Activated CD8-positive, alpha-beta memory T cell treated with anti-CD3 and anti-CD28 coated beads, Interleukin-2, amount 50 U/mL, for 24 hours (primary cell): Measurements from ENCODE around the gene PHF12.

Experiments
- DNase-seq: peaks from one replicate; pipeline ENCODE4 v3.0.0-alpha.2; 2020; ENCODE audit errors: extremely low read depth

The PHF12 gene

DNA sequence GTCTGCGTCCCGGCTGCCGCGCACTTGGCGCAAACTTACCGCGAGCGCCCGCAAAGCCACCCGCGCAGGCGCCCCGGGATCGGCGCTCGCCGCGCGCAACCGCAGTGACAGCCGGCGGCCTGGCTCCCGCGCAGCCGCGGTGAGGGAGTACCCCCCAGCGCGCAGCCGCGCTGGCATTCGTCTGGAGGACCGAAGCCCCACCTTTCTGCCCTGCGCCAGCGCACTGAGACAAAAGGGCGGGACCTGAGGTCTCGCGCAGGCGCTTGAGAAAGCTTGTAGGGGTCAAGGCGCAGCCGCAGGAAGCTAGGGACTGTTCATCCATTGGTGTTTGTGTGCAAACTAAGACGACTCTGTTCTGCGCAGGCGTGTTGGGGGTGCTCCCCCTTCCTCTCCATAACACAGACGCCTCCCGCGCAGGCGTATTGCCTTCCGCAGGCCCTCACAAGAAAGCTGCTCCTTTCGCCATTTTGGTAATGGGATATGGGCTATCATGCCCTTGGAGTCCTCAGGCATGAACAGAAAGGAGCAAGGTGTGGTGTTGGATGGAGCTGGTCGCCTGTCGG, at the start of gene PHF12:
Gene PHF12, minus strand, starts transcription at position 91 of the 563 bp plus-strand sequence. CDS start 558 bp downstream, outside the sequence.
- peak; percentile 100 for DNase-seq

GRCh38 chr17:29000973-29001372, 49.7 kb upstream of the PHF12 start:
- no peak for DNase-seq

GRCh38 chr17:28999206-28999605, 47.9 kb upstream of the PHF12 start:
- no peak for DNase-seq

DNA sequence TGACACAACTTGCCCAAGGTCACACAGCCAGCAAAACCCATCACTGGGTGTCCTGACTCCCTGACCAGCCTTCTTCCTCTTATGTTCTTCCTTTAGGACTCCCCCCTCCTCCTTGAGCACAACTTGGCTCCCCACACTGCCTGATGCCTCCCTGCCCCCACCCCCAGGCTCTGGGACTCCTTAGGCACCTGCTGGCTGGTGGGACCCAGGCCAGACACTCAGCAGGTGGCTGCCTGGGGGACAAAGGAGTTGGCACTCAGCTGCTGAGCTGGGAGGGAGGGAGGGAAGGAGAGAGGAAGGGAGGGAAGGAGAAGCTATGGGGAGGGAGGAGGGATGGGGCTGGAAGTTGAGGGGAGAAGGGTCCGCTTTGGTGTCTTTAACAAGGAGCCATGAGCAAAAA, 46.5 kb upstream of the PHF12 start:
- DNase-seq = no peak

DNA sequence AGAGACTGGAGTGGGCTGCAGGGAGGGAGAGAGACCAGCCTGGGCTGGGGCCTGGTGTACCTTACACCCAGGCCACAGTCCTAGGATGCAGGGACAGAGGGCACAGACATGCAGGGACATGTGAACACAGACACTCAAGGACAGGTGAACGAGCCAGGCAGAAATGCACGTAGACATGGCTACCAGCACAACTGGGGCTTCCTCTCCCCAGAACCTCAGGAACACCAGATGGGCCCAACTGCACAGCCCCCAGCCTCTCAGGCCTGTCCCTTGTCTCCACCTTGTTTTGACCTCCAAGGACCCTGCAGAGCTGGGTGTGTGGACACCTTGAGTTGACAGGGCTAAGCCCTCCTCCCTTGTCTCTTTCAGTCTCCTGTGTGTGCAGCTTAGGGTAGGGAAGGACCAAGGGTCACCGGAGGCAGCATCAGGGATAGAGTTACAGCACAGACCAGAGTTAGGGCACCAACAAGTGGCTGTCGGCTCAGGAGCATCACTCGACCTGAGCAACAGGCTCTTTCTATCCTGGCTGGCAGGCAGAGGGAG, 45.3 kb upstream of the PHF12 start:
- no peak for DNase-seq

GRCh38 chr17:28993645-28994426, 42.5 kb upstream of the PHF12 start:
- DNase-seq = no peak

DNA sequence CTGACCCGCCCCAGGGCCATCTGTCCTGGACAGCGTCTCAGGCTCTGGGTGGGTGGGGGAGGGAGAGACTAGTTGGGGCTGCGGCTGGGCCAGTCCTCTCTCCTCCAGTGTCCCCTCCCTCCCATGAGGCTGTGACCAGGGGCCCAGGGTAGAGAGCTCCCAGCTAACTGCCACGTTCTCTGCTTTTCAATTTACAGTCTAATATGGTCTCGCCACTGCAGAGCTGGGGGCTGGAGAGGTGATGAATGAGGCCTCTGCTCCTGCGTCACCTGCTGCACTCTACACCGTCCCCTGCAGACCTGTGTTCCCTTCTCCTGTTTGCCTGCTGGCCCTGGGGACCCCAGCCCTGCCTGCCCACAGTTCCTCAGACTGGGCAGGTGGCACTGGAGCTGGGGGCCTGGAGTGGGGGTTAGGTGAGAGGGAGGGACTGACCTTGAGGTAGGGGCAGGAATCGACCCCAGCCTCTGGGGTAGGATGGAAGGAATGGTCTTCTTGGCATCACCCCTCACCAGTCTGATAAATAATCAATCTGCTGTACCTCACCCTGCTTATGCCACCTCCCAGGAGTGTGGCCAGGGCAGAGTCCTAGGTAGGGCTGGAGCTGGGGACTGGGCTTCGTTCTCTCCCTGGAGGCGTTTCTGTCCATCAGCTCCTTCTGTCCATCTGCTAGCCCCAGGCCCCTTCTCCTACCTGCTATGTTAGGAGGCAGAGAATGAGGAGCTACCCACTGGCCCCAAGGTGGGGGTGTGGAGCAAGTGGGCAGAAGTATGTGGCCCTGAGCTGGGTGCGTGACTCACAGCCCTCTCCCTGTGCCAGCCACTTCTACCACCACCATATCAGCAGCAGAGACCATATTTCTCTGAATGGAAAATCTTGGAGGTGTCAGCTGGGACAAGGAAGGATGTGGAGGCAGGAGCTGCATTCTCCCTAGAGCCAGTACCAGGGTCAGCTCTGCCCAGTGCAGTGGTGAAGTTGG, 41.6 kb upstream of the PHF12 start:
- no peak for DNase-seq

GRCh38 chr17:28992185-28992584, 40.9 kb upstream of the PHF12 start:
- no peak for DNase-seq

GRCh38 chr17:28991779-28992178, 40.5 kb upstream of the PHF12 start:
- DNase-seq = no peak

DNA sequence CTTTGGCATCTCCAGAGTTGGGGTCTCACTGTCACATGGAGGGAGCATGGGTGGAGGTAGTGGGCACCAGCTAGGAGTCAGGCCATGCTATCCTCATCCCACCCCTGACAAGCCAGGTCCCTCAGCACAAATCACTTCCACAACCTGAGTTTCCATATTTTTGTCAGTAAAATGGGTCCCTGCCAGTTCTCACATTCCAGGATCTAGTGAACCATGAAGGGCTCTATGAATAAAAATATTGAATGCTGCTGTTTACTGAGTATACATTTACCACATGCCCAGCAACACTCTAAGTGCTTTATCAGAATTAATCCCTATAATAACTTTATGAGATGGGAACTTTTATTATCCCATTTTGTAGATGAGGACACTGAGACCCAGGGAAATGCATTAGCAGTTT, 37.7 kb upstream of the PHF12 start:
- no peak for DNase-seq

DNA sequence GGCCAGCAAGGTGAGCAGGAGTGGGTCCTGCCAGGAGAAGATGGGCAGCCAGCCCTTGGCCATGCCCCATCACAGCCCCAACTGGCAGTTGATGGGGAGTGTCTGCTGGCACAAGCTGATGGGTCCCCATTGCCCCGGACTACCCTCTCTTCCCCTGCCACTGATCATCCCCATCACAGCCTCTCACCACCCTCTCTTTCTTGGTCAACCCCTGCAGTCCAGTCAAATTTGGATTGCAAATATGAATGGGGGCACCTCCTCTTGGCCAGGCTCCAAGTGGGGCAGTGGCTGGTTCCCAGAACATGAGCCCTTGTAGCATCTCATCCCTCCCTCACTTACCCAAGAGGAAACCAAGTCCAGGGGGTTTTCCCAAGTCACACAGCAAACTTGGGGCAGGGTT, 37.2 kb upstream of the PHF12 start:
- DNase-seq = no peak

GRCh38 chr17:28986714-28987655, 35.7 kb upstream of the PHF12 start:
- no peak for DNase-seq

DNA sequence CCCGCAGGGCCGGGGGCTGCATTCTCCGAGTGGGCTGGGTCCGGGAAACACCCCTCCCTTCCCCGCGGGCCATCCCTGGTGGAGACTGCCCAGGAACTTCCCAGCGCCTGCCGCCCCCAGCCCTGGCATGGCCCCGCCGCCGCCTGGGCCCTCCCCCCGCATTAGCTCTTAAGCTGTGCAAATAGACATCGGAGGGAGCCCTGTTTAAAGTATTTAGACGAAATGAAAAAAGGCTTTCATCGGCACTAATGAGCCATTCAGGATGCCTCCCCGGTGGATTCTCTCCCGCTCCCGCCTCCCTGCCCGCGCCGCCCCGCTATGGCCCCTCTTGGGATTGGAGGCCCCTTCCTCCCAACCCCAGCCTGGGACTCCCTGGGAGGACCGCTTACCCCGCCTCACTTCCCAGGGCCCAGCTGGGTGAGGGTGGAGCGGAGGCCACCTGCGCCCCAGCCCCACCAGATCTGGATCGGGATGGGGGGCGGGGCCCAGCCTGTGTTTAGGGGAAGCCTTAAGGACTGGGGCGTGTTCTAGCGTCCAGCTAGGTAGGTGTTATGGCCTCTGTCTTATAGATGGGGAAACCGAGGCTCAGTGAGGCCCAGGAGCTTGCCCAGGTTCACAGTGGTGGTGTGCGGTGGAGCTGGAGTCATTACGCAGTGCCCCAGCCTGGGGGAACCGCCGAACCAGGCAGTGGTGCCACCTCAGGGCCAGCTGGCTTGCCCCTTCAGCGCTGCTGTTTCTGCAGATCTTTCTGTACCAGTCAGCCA, 34.8 kb upstream of the PHF12 start:
- DNase-seq = no peak

DNA sequence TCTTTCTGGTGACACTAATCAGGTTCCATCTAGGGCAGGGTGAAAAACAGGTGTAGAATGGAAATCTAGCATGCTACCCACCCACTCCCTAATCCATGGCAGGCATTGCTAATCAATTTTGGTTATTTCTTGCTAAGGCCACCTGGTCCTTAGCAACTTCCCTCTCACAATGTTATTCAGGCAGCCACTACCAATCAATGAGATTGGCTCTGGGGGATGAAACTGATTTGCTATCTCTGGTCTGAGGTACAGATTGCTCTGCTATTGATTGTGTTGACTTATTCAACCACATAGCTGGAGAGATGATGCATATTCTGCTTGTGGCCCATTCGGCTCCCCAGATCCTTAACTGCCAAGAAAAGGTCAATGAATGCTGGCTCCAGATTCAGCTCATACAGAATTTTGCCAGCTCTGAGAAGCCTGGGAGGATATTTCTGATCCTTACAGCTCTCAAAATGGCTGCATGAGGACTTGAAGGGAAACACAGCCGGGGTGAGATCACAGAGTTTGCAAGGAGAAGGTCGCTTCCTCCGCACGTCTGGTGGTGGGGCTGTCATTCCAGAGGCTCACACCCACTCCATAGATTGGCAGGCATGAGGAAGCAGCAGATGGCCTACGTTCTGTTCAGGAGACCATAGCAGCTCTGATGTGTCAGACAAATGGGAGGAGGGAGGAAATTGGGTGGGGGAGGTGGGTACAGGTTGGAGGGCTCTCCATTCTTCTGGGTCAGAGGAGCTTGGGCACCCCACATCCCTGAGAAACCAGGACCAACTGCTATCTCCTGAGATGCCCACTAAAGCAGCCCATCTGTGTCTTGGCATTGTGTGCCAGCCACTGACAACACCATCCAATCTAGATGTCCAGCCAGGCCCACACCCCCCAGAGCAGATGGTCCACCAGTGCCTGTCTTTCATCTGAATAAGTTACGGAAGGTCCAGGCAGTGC, 32.2 kb upstream of the PHF12 start:
- DNase-seq = no peak

DNA sequence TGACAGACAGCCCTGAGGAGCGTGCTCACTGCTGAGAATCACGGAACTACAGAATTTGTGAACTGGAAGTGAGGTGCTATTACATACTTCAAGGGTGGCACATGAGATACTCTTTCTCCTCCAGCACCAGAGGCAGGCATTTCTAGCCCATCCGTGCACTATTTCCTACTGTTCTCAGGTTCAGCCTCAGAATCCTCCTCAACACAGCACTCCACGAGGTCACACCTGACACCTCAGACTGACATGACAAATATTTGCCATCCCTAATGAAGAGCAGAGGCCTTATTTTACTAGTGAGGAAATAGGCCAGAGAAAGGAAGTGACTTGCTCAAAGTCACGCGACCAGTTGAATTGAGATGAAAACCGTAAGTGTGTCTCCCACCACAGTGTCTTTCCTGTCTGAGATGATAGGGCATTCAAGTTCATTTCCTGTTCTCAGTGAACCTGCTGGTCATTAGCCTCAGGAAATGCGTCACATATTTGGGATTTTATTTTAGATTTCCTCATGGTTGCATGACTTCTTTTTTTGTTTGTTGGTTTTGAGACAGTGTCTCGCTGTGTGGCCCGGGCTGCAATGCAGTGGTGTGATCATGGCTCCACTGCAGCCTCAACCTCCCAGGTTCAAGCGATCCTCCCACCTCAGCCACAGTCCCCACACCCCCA, 30.9 kb upstream of the PHF12 start:
- peak; percentile 47 for DNase-seq

GRCh38 chr17:28978356-28978964, 27.1 kb upstream of the PHF12 start:
- no peak for DNase-seq

DNA sequence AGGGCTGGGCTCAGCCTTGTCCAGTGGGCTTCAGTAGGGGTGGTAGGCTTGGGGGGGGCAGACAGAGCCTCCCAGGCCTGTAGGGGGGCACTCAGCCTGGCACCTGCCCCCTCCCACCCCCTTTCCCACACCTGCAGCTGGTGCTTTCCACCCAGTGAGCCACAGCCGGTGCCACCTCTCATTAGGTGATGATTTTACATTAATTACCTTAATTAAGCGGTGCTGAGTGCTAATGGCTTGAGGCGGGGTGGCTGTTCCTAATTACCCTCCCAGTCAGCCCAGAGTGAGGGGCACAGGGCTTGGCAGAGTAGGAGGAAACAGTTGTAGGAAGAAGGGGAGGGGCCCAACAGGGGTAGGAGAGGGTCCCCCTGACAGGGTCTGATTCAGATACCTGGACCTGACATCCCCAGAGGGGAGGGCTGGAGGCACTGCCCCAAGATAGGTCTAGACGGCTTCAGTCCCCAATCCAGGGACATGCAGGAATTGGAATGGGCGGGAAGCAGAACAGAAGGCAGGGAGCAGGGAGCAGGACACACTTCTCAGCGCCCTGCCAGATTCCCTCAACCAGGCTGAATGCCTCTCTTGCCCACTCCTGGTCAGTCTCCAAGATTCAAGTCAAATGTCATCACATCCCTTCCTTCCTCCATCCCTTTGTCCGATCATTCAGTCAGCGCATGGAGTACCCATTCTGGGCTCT, 26.5 kb upstream of the PHF12 start:
- no peak for DNase-seq

DNA sequence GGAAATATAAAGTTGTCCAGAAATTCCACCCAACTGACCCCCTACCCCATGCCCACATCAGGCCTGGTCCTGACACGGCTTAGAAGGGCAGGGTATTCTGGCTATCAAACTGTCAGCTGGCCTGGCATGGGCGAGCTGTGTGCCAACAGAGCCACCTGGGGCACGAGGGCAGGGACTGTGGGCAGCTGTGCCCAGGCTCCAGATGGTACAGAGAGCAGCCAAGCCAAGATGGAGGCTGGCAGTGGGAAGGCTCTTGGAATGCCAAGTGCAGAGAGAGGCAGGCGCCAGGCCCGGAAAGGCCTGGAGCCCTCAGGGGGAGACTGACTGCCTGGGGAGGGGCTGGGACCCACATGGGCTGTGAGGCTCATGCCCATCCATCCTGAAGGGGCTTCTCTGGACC, 24.3 kb upstream of the PHF12 start:
- no peak for DNase-seq
